Measurements from ENCODE around the gene TSPAN9.

TSPAN9 gene, protein sequence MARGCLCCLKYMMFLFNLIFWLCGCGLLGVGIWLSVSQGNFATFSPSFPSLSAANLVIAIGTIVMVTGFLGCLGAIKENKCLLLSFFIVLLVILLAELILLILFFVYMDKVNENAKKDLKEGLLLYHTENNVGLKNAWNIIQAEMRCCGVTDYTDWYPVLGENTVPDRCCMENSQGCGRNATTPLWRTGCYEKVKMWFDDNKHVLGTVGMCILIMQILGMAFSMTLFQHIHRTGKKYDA

DNA sequence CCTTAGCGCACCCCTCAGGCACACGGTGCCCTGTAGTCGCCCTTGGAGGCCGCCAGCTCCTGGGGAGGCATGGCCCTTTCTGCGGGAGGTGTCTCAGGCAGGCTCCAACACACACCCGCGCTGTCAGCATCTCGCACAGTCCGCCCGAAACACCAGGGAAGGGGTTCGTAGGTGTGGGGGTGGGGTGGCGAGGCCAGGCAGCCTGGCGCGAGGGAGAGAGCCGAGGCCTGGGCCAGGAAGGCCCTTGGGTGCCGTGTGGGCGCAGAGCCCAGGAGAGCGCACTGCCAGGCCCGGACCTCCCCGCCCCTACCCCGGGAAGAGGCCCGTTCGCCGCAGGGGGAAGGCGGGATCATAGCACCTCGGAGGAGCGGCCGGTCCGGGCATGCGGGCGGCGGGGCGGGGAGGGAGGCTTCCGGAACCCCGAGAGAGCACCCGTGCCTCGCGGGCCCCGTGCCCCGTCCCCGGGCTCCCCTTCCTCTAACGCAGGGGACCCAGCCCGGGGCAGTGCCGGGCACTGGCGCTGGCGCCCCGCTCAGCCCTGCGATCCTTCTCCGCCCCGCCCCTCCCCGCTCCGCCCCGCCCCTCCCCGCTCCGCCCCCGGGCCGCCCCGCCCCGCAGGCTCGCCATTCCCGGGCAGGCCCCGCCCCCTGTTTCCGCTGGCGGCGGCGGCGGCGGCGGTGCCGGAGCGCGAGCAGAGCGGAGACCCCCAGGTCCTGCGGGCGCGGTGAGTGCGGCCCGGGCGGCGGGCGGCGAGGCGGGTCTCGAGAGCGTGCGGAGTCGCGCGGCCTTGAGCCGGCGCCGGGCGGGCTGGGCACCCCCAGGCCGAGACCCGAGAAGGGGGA is at the start of gene TSPAN9:
Gene TSPAN9, plus strand, starts transcription at position 650 of the 842 bp plus-strand sequence. CDS start 123,815 bp downstream, outside the sequence.
- peak; percentile 65 for DNase-seq

DNA sequence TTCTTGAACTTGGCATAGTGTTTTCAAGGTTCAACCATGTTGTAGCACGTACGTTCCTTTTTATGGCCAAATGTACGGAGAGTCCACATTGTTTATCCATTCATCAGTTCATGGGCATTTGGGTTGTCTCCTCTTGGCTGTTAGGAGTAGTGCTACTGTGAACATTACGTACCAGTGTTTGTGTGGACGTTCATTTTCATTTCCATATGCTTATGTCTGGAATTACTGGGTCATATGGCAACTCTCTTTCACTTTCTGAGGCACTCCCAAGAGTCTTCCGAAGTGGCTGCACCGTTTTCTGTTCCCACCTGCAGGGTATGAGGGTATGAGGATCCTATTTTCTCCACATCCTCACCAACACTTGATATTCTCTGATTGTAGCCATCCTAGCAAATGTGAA is 49.1 kb upstream of the TSPAN9 start:
- no peak for DNase-seq

DNA sequence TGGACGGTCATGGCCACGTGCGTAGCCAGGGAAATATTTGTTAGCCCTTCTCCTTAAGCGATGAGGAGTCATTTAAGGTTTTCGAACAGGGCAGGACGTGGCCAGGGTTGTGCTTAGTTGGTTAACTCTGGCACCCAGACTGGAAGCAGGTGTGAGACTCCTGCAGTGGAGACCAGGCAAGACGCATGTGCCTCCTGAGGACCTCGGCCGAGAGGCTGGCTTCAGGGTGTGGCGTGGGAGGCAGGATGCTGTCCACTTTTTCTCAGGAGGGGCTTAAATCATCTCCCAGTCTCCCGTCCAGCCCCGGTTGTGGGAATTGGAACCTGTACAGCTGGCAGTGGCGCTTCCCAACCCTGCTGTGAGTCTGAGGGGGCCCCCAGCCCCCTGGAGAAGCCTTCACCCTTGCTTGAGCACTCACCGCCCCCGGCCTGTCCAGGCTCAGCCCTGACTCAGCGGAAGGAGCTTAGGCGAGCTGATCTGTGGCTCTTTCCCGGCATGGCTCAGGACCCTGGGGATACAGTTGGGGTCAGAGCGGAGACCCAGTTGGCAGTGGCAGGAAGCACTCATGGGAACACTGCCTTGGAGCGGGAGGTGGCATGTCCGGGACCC is 46.3 kb upstream of the TSPAN9 start:
- no peak for DNase-seq

DNA sequence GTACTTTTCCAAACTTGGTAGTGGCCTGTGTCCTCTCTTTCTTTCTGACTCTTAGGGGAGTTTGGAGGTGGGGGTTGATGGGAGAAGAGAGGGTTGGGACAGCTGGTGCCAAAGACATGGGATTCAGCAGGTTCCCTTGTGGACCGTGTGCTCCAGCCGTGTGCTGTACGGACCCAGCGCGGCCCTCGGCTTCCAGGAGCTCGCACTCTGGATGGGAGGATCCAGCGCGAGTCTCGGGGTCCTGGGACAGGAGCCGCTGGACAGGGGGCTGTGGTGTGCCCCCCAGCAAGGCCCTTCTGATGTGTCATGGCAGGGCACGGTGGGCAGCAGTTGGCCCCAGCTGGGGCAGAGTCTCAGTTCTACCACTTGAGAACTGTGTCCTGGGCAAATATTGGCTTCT is 45.0 kb upstream of the TSPAN9 start:
- no peak for DNase-seq

DNA sequence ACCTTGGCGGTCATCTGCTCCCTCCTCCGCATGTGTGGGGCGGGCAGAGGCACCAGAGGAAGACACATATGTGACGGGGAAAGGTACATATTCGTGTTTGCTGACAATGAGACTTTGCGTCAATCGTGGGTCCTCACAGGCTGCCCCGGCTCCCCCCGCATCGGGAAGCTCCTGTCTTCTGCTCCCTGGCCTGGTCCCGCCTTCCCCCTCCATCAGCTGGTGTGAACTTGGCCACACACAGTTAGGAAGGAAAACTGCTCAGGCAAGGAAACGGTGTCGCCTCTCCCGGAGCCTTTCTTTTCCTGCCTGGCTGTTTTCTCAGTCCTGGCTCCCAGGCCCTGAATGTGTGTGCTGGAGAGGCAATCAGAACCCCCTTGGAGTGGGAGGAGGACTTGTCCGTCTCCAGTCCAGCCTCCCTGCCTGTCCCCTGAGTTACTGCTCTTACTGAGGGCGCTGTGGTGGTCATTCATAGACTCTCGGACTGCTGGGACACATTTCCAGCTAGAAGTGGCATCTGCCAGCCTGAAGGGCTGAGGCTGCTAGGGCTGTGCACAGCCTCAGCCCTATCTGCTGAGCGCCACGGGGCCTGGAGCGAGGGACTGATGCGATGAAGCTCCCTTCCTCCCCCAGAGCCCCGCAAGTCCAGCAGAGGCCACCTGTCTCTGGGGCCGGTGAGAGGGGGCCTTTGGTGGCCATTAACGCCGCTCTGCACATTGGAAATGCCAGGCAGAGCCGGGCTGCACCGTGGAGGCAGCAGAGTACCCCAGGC is 44.2 kb upstream of the TSPAN9 start:
- no peak for DNase-seq

DNA sequence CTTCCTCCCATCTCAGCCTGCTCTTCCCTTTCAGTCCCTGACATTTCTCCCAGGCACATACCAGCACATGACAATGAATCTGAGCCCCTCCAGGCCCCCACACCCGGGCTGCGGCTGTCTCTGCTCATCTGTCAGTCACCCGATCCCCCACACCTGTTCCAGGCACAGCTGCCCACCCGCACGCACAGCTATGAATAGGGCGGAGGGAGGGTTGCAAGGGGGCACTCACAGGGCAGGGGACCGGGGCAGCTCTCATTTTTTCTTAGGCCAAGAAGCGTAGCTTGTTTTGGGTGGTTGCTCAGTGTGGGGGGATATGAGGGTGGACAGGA is 43.7 kb upstream of the TSPAN9 start:
- DNase-seq = no peak

DNA sequence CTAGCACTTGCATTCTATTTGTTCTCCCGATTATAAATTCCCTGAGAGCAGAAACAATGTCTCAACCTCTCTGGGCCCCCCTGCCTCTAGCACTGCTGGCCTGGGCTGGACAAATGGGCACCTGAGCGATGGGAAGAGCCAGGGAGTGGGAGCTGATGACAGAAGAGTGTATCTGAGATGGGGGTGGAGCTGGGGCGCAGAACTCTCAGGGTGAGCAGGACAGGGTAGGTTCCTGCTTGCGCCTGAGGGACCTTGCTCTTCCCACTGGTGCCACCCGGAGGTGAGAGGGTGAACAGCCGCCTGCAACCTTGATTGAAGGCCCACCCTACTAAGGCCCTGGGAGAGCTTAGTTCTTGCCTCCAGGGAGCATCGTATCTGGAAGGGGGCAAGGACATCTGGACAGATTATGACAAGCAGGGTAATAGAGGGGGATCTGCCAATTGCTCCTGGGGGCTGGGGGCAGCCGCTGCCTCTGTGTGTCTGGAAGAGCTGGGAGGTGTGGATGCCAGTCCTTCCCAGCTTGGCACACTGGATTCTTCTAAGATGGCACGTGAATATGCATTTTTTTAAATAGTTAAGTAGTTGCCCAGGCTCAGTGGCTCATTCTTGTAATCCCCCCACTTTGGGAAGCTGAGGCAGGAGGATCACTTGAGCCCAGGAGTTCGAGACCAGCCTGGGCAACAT is 43.0 kb upstream of the TSPAN9 start:
- DNase-seq = peak; percentile 82

DNA sequence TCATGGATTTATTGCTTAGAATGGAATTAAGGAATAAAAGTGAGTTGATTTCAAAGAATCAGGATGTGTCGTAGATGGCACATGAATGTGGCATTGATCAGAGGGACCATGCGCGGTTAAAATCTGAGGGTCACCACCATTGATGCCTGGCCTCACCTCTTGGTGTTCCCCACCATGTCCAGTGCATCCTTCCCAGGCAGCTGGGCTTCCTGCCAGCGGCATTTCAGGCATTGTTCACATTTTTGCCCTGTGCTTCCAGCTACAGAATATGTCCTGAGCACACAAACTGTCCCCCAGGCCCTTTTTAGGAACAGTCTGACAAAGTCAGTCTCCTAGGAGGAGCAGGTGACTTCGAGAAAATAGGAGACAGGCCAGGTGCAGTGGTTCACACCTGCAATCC is 42.0 kb upstream of the TSPAN9 start:
- no peak for DNase-seq

DNA sequence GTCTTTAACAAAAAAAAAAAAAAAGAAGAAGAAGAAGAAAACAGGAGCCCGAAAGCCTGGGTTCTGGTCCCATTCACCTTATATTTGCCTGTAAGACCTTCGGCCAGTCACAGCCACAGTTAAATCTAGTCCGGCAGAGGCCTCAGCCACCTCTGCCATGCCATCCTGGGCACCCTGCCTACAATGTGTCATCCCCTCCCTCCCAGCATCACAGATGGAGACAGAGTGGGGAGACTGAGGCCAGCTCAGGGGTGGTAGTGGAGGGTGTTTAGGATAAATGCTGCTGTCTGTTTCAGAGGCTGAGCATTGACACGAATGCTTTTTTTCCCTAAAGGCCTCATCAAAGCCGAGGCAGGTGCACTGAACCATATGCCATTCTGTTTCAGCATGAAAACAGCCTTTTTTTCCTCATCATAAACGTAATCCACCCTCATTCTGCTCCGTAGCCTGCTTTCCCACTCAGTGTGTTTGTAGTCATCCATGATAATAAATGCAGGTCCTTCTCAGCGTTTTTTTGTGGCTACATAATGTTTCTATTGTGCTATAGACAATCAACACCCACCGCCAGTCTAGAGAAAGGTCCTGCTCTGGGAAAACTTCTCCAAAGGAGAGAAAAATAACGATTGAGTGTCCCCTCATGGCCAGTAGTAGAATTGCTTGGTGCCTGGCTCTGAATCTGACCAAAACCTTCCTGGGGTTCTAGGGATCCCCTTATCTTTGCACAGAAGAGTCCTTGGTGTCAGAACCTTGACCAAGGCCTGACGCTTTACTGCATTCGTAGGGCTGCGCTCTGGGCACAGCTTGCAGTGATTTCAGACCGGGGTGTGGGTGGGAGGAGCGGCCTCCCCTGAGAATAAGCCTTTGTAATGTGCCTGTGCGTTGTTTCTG is 41.1 kb upstream of the TSPAN9 start:
- DNase-seq = peak; percentile 20

DNA sequence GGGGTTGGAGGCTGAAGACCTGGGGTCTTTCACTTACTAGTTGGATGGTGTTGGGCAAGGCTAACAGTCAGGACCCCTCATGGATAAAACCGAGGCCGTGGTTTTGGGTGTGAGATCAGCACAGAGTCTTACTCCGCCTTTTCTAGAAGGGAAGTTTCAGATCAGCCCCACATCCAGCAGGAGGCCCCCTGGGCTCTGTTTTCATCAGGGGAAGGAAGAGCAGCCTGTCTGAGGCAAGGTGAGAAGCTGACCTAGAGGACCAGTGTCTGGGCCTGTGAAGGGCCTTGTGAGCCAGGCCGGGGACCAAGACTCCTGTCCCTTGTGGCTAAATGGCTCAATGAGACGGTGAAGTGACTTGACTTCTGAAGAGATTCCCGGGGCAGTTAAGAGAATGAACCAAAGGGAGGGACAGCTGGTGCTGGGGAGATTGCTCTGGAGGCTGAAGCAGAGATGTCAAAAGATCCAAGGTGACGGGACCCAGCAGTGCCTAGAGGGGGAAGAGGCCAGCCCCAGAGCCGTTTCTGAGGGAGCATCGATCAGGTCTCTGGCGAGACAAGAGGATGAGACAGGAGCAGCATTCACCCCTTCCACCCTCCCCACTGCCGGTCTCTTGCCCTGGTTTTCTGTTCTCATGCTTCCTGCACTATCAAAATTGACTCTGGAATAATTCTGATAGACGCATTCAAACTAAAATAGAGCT is 40.1 kb upstream of the TSPAN9 start:
- DNase-seq = no peak

DNA sequence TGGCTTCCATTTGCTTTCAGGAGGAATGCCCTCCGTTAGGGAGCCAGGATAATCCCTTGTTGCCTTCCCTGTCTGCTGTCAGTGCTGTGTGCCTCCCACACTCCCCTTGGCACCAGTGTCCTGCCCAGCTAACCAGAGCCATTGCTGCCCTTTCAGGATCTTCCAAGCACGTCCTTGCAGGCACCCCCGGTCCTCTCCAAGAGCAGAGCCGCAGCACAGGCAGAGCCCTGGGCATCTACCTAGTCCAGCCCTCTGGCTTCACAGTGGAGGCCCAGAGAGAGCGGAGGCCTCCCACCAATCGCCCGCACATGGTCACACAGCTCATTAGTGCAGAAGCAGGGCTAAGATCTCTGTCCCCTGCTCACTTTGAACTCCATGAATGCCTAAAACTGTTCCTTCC is 39.0 kb upstream of the TSPAN9 start:
- DNase-seq = no peak

DNA sequence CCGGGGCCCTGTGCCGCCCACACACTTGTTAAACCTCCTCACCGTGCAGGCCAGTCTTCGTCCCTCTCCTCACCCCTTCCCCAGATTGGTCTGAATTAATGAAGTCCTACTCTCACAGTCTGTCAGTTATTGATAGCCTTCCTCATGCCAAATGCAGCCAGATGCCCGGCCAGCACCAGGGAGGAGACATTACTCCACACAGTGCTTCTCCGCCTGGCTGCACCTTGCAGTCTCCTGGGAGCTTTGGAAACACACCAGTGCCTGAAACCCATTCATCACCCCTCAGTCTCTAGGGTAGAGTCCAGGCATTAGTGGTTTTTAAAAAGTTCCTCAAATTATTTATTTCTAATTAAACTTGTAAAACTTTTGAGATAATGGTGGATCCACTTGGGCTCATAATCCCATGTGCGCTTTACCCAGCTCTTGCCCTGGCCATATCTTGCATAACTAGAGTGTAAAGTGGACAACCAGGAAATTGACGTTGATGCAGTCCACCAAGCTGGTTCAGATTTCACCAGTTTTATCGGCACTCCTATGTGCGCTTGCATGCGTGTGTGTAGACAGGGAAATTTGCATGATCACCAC is 38.2 kb upstream of the TSPAN9 start:
- DNase-seq = no peak

DNA sequence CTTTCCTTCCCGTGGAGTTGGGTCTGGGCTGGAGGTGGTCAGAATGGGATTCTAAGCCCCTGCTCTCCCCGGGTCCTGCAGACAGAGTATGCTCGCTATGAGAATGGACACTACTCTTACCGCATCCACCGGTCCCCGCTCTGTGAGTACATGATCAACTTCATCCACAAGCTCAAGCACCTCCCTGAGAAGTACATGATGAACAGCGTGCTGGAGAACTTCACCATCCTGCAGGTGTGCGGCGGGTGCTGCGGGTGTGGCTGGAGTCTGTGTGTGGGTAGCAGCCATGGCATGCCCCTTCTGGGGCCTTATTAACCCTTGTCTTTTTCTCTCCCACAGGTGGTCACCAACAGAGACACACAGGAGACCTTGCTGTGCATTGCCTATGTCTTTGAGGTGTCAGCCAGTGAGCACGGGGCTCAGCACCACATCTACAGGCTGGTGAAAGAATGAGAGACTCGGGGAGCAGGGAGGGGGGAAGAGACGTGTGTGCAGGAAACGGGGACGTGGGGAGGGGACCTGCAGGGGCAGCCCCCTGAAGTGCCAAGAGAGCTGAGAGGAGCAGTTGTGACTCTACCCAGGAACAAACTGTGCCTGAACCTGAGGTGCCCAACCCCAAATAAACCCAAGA is 37.0 kb upstream of the TSPAN9 start:
- DNase-seq = no peak

DNA sequence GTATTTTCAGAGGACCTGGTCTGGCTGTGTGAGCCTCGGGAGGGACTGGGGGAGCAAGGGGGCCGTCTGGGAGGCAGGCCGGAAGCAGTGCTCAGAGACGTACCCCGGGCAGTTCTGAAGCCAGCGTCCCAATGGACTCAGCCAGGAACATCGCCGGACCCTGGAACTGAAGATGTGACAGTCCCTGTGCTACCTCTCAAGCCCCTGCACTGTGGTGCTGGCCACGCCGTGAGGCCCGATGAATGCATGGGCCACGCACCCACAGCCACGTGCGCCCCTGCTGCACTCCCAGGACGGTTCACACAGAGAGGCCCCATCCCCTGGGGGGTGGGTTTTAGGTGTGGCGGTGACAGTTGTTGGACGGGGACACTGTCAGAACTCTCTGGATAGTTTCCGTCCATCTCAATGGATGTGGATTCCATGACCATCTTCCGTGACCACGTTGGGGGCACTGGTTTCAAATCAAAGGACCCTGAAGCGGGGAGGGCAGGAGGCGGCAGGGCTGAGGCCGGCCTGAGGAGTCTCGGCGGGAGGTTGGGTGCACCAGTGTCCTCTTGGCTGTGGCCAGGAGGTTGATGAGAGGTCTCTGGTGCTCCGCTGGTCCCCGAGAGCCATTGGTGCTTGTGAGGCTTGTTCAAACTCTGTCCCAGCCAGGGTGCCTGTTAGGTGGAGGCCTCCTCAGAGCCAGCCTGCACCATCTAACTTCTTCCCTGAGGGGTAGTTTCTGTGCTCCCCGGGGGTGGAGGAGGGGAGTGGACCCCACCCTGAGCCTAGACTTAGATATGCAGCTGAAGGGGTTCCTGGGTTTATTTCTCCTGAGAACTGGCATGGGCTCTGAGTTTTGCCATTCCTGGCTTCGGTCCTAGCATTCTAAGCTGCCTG is 36.3 kb upstream of the TSPAN9 start:
- DNase-seq = no peak

DNA sequence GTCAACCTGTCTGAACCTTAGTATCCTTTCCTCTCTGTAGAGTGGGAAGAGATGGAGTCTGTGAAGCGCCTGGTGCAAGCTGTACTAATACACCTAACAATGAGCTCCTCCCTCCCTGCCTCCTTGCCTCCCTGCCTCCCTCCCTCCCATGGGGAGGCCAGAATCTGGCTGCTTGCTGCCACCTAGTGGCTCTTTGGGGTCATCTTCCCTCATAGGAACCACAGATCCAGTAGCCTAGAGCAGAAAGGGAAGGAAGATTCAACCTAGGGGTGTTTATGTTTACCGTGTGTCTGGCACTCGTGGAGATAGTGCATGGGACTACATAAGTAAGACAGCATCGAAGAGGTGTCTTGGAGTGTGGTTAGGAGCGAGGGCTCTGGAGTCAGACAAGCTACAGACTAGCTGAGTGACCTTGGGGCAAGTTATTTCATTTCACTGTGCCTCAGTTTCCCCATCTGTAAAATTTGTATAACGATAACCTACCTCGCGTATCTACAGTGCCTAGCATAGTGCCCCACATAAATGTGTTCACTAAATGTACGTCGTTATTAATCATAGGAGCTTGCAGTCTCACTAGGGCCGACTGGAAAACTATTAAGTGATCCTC is 35.5 kb upstream of the TSPAN9 start:
- peak; percentile 89 for DNase-seq

DNA sequence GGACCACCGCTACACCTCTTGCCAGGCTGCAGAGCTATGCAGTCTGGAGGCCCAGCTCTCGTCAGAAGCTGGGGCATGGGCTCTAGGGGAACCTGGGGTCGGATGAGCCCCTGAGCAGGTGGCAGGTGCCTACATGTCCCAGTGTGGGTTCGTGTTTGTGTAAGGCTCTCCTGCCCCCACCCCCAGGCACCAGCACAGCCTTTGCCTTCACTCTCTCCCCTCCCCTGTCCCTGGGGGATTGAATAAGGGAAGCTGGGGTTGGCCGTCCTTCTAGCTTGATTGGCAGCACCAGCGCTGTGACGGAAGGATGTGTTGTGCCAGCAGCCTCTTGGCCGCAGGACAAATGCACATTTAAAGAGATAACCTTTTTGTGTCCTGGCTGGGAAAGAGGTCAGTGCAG is 34.8 kb upstream of the TSPAN9 start:
- peak; percentile 34 for DNase-seq

DNA sequence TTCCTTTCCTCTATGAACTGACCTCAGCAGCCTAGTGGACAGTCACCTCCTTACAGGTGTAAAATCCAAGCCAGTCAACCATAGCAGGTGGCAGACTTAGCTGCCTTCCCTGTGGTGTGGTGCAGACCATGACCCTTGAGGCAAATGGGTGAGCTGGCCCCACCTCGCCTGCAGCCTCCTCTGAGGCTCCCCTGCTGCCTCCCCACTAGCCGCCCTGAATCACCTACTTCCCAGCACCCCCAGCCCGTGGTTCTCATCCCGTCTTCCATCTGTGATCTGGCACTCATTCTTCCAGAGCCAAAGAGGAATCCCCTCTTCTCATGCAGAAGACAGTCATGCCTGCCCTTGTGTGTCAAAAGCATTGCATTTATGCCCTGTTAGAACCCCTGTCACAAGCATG is 34.4 kb upstream of the TSPAN9 start:
- no peak for DNase-seq

DNA sequence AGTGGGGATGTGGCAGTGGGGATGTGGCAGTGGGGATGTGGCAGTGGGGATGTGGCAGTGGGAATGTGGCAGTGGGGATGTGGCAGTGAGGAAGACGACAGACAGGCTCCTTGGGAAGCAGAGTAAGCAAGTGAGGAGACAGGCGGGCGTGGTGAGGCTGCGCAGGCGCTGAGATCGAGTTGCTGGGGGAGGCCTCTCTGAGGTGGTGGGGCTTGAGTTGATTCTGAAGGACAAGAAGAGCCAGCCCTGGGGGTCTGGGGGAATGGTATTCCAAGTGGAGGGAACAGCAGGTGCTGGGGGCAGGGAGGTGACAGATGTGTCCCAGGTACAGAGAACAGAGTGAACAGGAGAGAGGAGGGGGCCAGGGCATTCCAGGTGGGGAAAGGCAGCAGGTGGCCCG is 33.8 kb upstream of the TSPAN9 start:
- no peak for DNase-seq

DNA sequence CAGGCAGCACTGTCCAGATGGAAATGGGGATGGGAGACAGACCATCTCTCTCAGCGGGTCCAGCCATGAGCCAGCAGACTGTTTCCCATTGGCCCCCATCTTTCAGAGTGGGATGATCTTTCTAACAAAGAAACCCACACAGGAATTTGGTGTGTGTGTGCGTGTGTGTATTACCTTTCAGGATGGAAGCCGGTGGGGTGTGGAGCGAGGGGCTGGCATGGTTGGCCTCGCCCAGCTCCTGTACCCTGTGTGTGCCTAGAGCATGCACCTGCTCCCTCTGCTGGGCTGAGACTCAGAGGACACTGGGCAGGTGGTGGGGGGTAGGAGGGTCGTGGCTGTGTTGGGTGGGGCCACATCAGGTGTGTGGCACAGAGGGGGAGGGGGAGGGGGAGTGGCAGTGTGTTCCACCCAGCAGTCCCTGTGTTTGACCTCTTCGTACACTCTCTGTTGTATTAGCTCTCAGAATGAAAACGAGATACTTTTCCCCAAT is 33.0 kb upstream of the TSPAN9 start:
- DNase-seq = no peak
